Measurements from ENCODE around the gene PPP1CB. TPM values are rescaled to one million over a fixed set of nuclear protein-coding genes. Genes with fewer than 3 reads are reported as not detected.

PPP1CB gene
- total RNA-seq, 1 experiment from 2014 or later = 165 TPM

DNA sequence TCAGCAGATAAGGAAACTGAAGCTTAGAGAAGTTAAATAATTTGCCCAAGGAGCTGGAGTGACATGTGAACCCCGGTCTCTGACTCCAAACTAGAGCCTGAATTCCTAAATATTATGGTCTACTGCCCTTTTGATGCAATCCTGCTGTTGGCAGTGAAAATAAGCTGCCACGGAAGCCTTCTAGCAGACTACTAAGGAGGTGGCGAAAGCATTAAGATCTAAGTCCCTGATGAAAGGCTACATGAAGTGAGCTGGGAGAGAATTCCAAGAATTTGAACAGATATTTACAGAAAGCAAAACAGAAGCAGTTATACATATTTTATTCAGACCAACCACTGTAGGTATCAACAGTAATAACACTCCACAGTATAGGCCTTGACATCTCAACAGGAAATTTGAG is 90.4 kb downstream of the PPP1CB start:
- no peak for DNase-seq (ENCODE audit: extremely low read depth, low read depth)

Other genes with a start within 250 kb of the PPP1CB start
- gene SPDYA, start 59.0 kb downstream of the PPP1CB start, total RNA-seq (2014; rRNA removed; shearing (Covaris generic)) = 0.23 and 0.30 TPM in 2 replicates
- gene TRMT61B, start 118.5 kb downstream of the PPP1CB start, total RNA-seq (2014; rRNA removed; shearing (Covaris generic)) = 22.4 and 29.4 TPM in 2 replicates
- gene WDR43, start 142.8 kb downstream of the PPP1CB start, total RNA-seq (2014; rRNA removed; shearing (Covaris generic)) = 144 and 152 TPM in 2 replicates
- not detected in 2 replicates for gene TOGARAM2, start 229.5 kb downstream of the PPP1CB start, total RNA-seq (2014; rRNA removed; shearing (Covaris generic))